G401 (cell line): ENCODE results near the gene SH3RF1. TPM values are rescaled to one million over a fixed set of nuclear protein-coding genes. Genes with fewer than 3 reads are reported as not detected.
"Not testable (repeated sequence)": the region's sequence is repeated elsewhere in the genome, so short reads cannot be mapped to it uniquely, and the experiment has no call there.

Source experiments
- DNase-seq: peaks from one replicate; pipeline ENCODE4 v3.0.0-alpha.2; 2015; ENCODE audit warnings: low spot score
- in situ Hi-C: cut with HindIII; loops from 2 replicates; pipeline ENCODE4 v1.10.0; 2016; ENCODE audit warnings: low sequenced_read_pairs, mixed read lengths
- total RNA-seq: library from RNA; depleted of rRNA; stranded (reverse); fragments of >200 nt; shearing (Covaris generic); gene quantifications from 2 replicates; pipeline ENCODE4 v1.2.3, GENCODE V29; 2014

Gene SH3RF1
- total RNA-seq, 1 experiment from 2014 or later: not detected

DNA sequence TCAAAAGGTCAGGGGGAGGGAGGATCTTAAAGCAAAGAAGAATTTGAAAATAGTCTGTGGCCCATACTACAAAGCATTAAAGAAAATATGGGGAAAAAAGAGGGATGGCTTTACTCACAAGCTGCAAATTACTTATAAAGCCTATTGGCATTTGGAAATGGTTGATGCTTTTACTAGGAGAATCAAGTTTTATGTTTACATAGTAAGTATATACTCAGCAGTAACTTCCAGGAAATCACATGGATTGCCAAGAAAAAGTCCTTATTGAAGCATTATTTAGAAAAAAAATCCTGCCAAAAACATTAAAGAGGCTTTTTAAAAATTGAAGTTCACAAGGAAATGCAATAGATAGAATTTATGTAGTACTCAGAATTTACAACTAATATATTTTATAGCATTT, 8.4 kb upstream of the SH3RF1 start:
- in situ Hi-C loops: no loop called here
- DNase-seq: no peak

DNA sequence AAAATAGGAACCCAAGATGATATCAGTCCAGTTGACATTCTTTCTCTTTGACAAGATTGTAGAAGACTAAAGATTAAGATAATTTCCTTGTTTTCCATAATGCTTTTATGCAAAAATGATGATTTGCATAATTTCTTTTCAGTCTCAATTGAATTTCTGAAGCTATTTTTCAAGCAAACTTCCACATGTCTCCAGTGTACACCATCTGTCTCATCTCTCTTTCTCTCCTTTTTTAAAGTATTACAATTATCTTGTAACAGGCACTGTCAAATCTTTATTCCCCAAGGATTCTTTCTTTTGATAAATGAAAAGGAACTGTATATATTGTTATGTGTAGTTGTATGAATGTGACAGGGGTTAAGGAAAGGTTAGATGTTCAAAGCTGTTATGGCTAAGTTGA, 7.9 kb upstream of the SH3RF1 start:
- in situ Hi-C loops: no loop called here
- DNase-seq: no peak

DNA sequence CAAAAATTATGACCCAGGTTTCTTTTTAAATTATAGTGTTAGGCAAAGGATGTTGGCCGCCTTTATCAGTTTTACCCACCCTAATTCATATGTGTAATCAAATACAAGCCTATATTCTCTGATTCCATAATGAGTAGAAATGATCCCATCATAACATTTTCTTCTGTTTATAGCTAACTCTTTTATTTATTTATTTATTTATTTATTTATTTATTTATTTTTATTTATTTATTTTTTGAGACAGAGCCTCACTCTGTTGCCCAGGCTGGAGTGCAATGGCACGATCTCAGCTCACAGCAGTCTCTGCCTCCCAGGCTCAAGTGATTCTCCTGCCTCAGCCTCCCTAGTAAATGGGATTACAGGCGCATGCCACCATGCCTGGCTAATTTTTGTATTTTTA, 7.1 kb upstream of the SH3RF1 start:
- in situ Hi-C loops, DNase-seq: not testable (repeated sequence)

DNA sequence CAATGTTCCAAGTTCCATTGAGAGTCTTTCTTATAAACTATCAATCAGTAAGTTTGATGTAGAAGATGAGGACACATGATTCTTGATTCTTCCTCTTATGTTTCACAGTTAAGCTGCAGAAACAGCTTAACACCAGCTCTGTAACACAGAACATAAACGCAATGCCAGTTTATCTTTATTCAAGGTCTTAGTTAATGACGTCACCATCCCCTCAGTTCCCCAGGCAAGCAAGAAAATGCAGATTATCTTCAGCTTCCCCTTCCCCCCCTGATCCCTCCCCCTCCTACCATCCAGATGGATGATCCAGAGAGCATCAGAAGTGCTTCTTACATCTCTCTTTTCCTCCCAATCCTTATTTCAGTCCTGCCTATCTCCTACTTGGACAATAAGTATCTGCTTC, 4.4 kb upstream of the SH3RF1 start:
- DNase-seq: no peak
- in situ Hi-C loops: no loop called here

DNA sequence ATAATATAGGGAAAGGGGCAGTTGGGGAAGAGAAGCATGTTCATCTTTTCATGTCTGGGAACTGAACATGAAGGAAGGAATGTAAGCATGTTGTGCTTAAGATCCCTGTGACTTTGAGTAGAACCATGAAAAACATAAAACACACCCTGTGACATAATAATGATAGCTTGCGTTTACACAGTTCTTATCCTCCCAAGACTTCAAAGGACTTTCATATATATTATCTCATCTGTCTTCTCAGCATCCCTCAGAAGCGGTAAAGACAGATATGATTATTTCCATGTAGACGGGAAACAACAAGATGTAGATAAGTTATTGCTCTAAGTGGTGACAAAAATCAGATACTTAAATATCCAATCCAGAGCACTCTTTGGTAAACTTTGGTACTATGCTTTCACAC, 3.3 kb upstream of the SH3RF1 start:
- no peak for DNase-seq
- in situ Hi-C loops: no loop called here

DNA sequence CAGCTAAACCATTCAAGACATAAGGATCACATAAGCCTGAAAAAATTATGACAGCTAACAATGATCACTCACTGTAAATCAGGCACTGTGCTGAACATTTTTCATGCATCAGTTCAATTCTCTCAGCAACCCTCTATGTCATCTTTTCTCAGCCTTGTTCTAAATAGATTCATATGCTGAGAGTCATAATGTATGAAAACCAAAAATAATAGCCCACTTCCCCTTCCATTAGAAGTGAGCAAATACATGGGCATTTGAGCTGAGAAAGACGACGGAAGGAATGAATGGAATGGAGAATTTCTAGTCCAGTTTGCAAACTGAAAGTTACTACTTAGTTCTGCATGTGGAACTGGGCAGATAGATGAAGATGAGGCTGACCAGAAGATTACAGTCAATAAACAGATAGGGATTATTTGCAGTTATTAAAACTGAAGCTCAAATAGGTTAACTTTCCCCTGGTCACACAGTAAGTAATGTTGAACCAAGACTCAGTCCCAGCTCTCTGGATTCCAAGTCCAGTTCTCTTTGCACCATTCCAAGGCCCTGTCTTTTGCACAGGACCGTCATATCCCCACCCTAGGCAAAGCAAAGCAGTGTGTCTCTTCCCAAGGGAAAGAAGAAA, 1.6 kb upstream of the SH3RF1 start:
- in situ Hi-C loops: no loop called here
- DNase-seq: no peak

DNA sequence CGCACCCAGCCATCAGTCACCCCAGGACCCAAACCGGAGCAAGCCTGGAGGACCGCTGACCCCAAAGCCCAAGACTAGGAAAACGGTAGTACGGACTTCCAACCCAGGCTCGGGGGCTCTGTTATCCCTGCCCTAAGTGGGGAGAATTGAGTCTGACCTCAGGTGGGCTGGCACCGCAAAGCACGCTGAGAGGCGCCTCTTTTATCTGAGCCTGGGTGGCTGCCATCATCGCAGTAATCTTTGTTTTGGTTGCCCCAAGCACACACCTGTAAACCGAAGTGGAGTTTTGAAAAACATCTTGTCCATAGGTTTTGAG, 894 bp upstream of the SH3RF1 start:
- no peak for DNase-seq
- in situ Hi-C loops: no loop called here

DNA sequence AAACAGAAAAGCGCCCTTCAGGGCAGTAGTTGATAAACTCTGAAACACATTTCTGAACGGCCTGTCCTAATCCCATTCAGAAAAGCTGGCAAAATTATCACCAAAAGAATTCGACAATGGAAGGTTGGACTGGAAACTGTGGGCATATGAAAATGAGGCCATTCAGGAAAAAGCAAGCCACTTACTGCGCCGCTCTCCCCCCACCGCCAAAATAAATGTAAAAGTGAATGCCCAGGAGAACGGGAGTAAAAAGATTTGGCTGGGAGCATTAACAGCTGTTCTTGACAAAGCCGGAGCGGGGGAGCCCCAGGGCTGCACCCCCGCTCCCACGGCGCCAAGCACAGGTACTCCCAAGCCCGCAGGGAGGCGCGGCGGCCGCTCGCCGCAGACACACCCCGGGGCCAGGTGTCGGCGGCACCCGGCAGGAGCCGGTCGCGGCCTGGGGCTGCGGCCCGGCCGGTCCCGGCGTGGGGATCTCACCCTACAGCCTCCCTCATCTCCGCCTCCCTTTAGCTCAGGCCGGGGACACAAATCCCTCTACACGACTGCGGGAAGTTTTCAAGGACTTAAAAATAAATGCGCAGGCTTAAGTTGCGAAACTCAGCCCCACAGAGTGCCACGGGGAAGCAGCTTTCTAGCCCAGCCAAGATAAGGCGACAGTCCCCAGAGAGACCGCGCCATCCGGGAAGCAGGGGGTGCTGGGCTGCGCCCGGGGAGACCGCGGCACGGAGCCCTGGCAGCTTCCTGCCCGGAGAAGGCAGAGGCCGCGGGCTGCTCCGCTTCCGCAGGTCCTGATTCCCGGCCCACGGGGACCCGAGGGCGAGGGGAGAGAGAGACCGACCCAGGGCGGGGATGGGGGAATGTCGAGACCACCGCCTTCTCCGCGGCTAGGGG, 593 bp downstream of the SH3RF1 start:
- no peak for DNase-seq
- in situ Hi-C loops: no loop called here

DNA sequence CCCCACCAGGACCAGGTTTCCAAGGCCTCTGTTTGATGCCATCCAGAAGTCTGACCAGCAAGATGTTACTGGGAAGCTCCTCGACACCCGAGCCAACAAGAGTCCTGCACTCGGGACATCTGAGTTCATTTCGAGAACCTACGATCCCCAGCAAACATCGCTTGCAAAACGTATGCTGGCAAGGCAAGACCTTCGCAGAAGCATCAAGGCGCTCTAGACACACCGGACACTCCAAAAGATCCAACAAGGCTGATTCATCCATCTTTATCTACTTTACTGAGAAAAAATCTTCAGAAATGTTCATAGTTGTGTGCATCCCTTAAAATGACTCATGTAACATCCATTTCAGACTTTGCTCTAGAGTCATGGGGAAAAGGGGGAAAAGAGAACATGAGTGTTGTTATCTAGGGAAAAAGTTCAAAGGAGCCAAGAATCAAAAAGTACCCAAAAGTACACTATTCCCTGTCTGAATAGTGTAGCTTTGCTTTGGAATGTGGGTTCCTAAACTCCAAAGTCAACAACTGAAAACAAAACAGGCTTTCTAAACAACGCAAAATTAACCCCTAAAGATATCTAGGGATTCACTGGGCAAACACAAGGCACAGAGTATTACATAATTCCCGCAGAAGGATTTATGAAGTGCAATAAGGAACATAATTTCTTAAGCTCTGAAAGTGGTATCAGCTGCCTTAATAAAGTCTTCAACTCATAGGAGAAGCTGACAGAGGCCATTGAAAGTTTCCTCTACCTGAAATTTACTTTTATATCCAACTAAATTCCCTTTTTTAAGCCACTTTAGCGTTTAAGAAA, 1.6 kb downstream of the SH3RF1 start:
- DNase-seq: no peak
- in situ Hi-C loops: no loop called here

DNA sequence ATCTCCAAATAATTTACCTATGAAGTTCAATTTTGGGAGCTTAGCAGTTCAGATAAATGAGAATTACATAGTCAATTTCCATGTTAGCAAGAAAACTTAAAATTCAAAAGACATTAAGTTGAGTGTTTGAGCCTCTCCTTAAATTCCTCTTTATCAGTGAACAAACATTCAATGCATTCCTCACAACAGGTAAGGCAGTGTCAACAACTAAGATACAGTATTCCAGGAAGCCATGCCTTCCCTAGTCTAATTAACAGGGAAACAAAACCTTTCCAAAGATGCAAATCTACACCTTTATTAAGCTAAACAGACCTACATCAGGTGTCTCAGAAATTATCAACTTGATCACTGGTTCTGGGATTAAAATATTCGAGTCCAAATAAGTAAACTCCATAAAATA, 3.7 kb downstream of the SH3RF1 start:
- in situ Hi-C loops: no loop called here
- no peak for DNase-seq

DNA sequence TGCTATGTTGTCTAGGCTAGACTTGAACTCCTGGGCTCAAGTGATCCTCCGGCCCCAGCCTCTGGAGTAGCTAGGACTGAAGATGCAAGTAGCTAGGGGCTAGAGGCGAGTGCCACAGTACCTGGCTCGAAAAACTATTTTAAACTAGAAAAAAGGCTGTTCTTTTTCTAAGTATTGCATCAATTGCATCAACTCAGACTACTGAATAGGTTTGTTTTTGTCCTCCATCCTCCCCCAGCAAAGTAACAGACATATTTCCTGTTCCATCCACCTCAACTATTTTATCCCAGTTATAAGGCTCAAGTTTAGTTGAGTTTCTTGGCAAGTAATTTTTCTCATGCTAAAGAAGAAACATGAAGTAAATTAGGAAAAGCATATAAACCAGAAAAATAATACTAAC, 4.1 kb downstream of the SH3RF1 start:
- in situ Hi-C loops: no loop called here
- DNase-seq: no peak

DNA sequence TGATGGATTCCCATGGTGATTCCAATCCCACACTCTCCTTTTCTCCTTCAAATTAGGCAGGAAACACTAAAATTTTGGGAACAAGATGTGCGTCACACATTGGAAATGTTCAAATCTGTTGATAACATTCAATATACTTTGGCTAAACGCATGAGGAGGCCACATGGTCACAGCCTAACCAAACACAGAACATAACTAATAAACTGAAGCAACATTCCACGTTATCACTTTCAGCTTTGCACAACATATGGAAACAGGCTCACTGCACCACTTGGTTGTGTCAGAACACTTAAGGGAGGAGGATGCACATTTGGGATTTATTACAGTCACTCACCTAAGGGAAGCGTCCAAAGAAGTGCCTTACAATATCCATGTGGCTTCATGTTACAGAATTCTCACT, 4.7 kb downstream of the SH3RF1 start:
- in situ Hi-C loops: no loop called here
- no peak for DNase-seq

DNA sequence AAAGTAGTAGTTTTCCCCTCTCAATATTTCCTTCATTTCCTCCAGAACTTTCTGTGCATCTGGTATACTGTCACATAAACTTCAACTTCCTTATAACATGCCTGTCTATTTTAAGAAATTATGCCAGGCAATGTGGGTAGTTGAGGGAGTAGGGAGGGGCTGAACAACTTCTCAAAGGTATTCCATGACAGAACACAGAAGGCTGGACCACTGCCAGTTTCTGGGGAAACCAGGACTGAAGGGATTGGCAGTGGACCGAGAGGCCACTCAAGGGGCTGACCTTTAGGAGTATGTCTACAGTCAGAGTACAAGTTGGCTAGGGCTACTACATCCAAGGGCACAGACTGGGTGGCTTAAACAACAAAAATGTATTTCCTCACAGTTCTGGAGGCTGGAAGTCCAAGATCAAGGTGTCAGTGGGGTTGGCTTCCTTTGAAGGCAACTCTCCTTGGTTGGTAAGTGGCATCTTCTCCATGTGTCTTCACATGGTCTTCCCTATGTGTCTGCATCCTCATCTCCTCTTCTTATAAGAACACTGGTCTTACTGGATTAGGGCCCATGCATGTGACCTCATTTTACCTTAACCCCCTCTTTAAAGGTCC, 6.9 kb downstream of the SH3RF1 start:
- DNase-seq: no peak
- in situ Hi-C loops: no loop called here

DNA sequence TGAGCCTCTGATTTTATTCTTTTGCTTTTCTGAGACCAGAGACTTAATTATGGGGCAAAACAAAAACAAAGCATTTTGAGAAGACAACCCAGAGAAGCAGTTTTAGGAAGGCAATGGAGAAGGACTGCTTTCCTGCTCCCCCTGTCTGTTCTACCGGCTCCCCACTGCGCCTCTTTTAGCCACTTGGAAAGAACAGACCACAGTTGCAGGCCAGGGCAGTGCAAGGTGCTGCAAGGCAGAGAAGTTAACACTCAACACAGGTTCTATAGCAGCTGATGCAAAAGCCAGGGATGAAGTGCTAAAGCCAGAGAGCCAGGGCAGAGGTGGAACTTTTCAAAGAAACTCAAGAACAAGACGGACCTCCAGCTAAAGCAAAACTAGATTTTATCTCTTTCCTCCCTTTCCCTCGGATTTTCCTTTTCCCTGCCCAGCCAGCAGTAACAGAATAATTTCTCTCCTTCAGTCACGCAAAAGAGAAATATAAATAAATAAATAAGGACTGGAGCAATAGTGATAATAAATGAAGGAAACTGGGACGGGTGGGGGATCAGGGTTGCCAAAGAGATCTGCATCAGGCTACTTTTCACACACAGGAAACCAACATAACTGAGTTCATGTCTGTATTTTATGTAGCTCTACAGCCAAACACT, 10.4 kb downstream of the SH3RF1 start:
- in situ Hi-C loops: no loop called here
- no peak for DNase-seq

DNA sequence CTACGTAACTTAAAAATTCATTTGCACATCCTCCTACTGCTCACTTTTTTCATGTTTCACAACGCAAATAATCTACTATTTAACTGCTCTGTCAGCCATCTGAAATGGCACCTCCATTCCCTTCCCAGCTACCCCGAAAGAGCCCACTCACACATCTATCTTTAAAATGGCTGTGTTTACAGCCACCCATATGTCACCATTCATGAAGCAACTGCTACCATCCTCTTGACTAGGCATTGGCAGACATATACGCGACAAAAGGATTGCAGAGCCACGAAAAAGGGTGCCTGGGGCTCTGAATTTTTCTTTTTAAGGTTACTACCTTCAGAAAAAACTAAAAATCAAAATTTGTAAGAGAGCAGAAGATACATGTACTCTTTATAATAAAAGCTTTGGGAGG, 11.5 kb downstream of the SH3RF1 start:
- in situ Hi-C loops: no loop called here
- no peak for DNase-seq

DNA sequence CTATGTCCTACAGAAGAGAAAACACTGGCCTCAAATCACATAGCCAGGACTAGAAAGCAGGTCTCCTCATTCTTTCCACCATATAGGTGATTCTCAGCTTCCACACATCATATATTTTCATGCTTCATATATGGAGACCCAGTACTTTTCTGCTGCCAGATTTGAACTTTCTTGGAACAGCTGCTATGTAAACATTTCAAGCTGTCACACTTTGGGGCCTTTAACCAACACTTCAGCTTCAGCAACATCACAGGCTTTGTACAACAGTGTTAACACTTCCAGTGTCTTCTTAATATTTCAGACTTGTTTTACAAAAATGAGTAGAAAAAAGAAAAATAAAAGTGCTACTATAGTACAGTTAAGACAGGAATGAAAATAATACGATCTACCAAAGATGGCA, 12.6 kb downstream of the SH3RF1 start:
- in situ Hi-C loops: no loop called here
- DNase-seq: no peak

DNA sequence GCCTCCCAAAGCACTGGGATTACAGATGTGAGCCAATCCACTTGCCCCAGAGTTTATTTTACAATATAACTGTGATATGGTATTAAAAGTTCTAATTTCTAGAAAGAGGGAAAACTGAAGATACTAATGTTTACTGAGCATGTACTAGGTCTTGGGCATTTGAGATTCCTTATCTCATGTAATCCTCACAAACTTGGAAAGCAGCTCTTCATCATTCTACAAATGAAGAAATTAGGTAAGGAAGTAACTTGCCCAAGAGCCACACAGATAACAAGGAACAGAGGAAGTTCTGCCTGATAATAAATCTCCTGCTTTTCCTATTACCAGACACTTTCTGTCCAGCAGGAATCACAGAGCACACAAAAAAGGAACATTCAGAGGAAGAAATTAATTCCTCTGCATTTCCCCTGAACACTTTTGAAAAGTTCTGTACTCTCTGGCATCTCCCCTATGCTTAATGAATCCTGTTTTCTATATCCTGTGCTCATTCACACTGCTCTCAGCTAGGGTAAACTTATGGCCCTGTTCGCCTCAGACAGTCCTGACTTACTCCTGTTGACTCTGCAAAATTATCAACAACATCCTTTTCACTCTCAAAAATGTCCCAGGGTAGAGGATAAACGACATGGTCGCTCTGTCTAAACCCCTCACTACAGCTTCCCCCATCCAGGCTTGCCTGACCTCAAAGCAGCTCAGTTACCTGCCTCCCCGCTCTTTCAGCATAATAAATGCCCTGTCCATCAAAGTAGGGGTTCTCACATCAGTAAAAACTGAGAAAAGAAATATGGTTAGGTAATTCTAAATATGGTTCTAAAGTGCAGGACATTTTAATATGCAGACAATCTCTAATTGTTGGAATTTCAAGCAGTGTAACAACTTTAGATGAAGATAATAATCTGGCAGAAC, 13.6 kb downstream of the SH3RF1 start:
- in situ Hi-C loops: no loop called here
- DNase-seq: no peak

DNA sequence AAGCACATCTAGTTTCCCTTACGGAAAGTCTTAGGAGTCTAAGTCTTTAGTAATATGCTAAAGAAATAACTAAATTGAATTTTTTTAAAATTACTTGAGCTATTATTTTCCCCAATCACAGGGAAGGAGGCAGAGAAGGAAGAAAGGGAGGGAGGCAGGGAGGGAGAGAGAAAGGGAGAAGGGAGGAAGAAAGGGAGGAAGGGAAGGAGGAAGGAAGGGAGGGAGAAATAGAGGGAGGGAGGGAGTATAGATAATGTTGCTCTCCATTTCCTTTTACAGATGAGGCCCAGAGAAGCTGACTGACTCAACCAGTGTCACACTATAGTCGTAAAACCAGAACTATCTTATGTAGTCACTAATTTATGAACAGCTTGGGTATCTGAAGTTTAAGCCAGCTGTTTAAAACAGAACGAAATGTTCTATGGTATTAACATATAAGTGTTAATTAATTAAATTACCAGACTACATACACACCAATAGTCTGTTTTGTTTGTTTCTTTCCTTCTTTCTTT, 14.6 kb downstream of the SH3RF1 start:
- in situ Hi-C loops: no loop called here
- DNase-seq: no peak
